K562 (cell line): ENCODE data around the gene HAPSTR1. TPM values are rescaled to one million over a fixed set of nuclear protein-coding genes. Genes with fewer than 3 reads are reported as not detected.

ENCODE experiments used
- ATF7 ChIP-seq: fragments of 450-650 bp; IDR thresholded peaks from 2 replicates; pipeline ENCODE4 v1.7.1; 2014; ENCODE audit warnings: mild to moderate bottlenecking, moderate library complexity
- CREB3L1 ChIP-seq: fragments of 450-650 bp; IDR thresholded peaks from 2 replicates; pipeline ENCODE4 v1.6.1; 2014; ENCODE audit warnings: low read depth, mild to moderate bottlenecking, moderate library complexity, borderline replicate concordance
- CSDE1 ChIP-seq, 2 experiments: fragments of 450-650 bp; IDR thresholded peaks; 2 replicates each; pipeline ENCODE4 v1.6.1; 2016; ENCODE audit warnings: mild to moderate bottlenecking in 1 of 2
- FOXK1 ChIP-seq: sonication (generic); formaldehyde crosslinking; IDR thresholded peaks from 2 replicates; pipeline ENCODE4 v1.8.0; 2022; ENCODE audit warnings: missing genetic modification reagents, mild to moderate bottlenecking, borderline replicate concordance
- IFI16 ChIP-seq: fragments of 250-450 bp; sonication (Bioruptor Pico); IDR thresholded peaks from 2 replicates; pipeline ENCODE4 v2.1.2; 2022; ENCODE audit warnings: mild to moderate bottlenecking, inconsistent platforms
- JUND ChIP-seq, 2 experiments: IDR thresholded peaks; 2 replicates in 1 of 2; 3 replicates in 1 of 2; pipeline ENCODE4 v1.6.1; 2011; ENCODE audit warnings: borderline replicate concordance in 2 of 2, low read depth in 2 of 2, low read length in 2 of 2, improper control_type of control experiment in 1 of 2, missing biosample characterization in 1 of 2, missing genetic modification characterization in 1 of 2, missing genetic modification reagents in 1 of 2
- NONO ChIP-seq, 2 experiments: fragments of 200-400 bp in 1 of 2; fragments of 450-650 bp in 1 of 2; formaldehyde crosslinking in 1 of 2; IDR thresholded peaks; 2 replicates each; pipeline ENCODE4 v1.6.1; 2017; ENCODE audit warnings: low read depth in 2 of 2, mild to moderate bottlenecking in 2 of 2, moderate library complexity in 2 of 2, low read length in 1 of 2
- NR2C2 ChIP-seq, 2 experiments: fragments of 200-800 bp in 1 of 2; sonication (Bioruptor generic) in 1 of 2; sonication (generic) in 1 of 2; formaldehyde crosslinking in 1 of 2; IDR thresholded peaks; 2 replicates each; pipeline versions ENCODE4 v1.6.1 to v1.8.0; 2016 to 2022; ENCODE audit warnings: mild to moderate bottlenecking in 1 of 2, missing compliant biosample characterization in 1 of 2, missing genetic modification characterization in 1 of 2, missing genetic modification reagents in 1 of 2
- POLR2AphosphoS5 ChIP-seq: IDR thresholded peaks from 2 replicates; pipeline ENCODE4 v1.6.1; 2011; ENCODE audit warnings: mild to moderate bottlenecking, low read depth, low read length, moderate library complexity; ENCODE audit not compliant: control insufficient read depth, insufficient read depth
- RBM25 ChIP-seq: fragments of 200-400 bp; formaldehyde crosslinking; IDR thresholded peaks from 2 replicates; pipeline ENCODE4 v1.6.1; 2018; ENCODE audit warnings: low read length, low read depth, moderate library complexity; ENCODE audit not compliant: severe bottlenecking
- SPI1 ChIP-seq: IDR thresholded peaks from 2 replicates; pipeline ENCODE4 v1.6.1; 2011; ENCODE audit warnings: low read depth, low read length, control low read depth, borderline replicate concordance
- TAF15 ChIP-seq: fragments of 200-400 bp; formaldehyde crosslinking; IDR thresholded peaks from 2 replicates; pipeline ENCODE4 v1.6.1; 2017; ENCODE audit warnings: mild to moderate bottlenecking, low read depth, low read length, moderate library complexity
- TFE3 ChIP-seq: fragments of 450-650 bp; formaldehyde crosslinking; IDR thresholded peaks from 2 replicates; pipeline ENCODE4 v1.4.0; 2020; ENCODE audit warnings: mild to moderate bottlenecking, mixed read lengths
- TOE1 ChIP-seq, 2 experiments: fragments of 450-650 bp in 1 of 2; sonication (generic) in 1 of 2; formaldehyde crosslinking in 1 of 2; IDR thresholded peaks; 2 replicates each; pipeline versions ENCODE4 v1.7.1 to v1.8.0; 2016 to 2022; ENCODE audit warnings: borderline replicate concordance in 2 of 2, mild to moderate bottlenecking in 2 of 2, antibody characterized with exemption in 1 of 2, inconsistent platforms in 1 of 2, low read depth in 1 of 2, missing genetic modification reagents in 1 of 2, moderate library complexity in 1 of 2
- XRCC5 ChIP-seq: fragments of 200-400 bp; formaldehyde crosslinking; IDR thresholded peaks from 2 replicates; pipeline ENCODE4 v1.6.1; 2017; ENCODE audit warnings: low read depth, mild to moderate bottlenecking, low read length
- YY1 ChIP-seq, 3 experiments: IDR thresholded peaks; 2 replicates each; pipeline ENCODE4 v1.6.1; 2011; ENCODE audit warnings: low read length in 2 of 3, mild to moderate bottlenecking in 2 of 3, moderate library complexity in 2 of 3, borderline replicate concordance in 1 of 3, control low read depth in 1 of 3, low read depth in 1 of 3; ENCODE audit not compliant: insufficient read depth in 3 of 3, insufficient replicate concordance in 2 of 3, control insufficient read depth in 1 of 3, insufficient read length in 1 of 3; ENCODE audit errors: extremely low read depth in 1 of 3
- ZFP30 ChIP-seq: fragments of 250-450 bp; sonication (Bioruptor Pico); IDR thresholded peaks from 2 replicates; pipeline ENCODE4 v1.8.0; 2022; ENCODE audit warnings: moderate library complexity, mild to moderate bottlenecking, inconsistent platforms, borderline replicate concordance
- ZNF280B ChIP-seq: fragments of 250-450 bp; sonication (Bioruptor Pico); IDR thresholded peaks from 2 replicates; pipeline ENCODE4 v1.5.1; 2021; ENCODE audit warnings: mild to moderate bottlenecking
- polyA plus RNA-seq, 8 experiments: library from polyadenylated mRNA; depleted of rRNA in 4 of 8; stranded (reverse) in 5 of 8; unstranded in 3 of 8; fragments of >200 nt; fragmentation: Nextera tagmentation in 2 of 8; fragmentation: Illumina TruSeq in 1 of 8; extraction: Ambion mirVana in 2 of 8; extraction: Trizol in 1 of 8; gene quantifications; 2 replicates each; pipeline versions ENCODE4 v1.2.1 to v1.2.3, GENCODE V29; 2011 to 2014; ENCODE audit warnings: inconsistent platforms in 1 of 8, missing spikeins in 1 of 8
- total RNA-seq, 7 experiments: library from RNA; depleted of rRNA in 6 of 7; stranded (reverse); fragments of >200 nt in 6 of 7; fragmentation: Illumina TruSeq in 2 of 7; extraction: Trizol in 2 of 7; gene quantifications; 2 replicates each; pipeline versions ENCODE4 v1.2.1 to v1.2.3, GENCODE V29; 2011 to 2021; ENCODE audit warnings: low replicate concordance in 1 of 7
- TF ChIP-seq, protein P1 (sequence below): fragments of 450-650 bp; formaldehyde crosslinking; IDR thresholded peaks from 2 replicates; pipeline ENCODE4 v1.4.0; 2020; ENCODE audit warnings: mild to moderate bottlenecking, moderate library complexity

HAPSTR1 gene
- total and polyA plus RNA-seq, 9 of the 15 experiments (the other 6 are each of a cell fraction or from before 2014, with no cell fraction given) = 10.8 to 67.9 (median 36.5) TPM

GRCh38 chr16:9139965-9140364, 48.5 kb downstream of the HAPSTR1 start (continued):
- TF ChIP-seq RBM25 (peak; percentile 63), IFI16 (CRISPR knock-in tag) (no peak), ZNF280B (CRISPR knock-in tag) (no peak), NONO (IDR thresholded peaks at IDR 0.05; ENCODE audit: low read depth in 2 of 2, low read length in 1 of 2) (no peak), XRCC5 (no peak), JUND (IDR thresholded peaks at IDR 0.05; ENCODE audit: borderline replicate concordance, low read depth, low read length) (no peak; the same call in 1 of the 2 replicates), JUND (tag; IDR thresholded peaks at IDR 0.05; ENCODE audit: borderline replicate concordance, low read depth, low read length) (no peak), CSDE1 (IDR thresholded peaks at IDR 0.05) (no peak), TFE3 (CRISPR knock-in tag) (no peak), NR2C2 (CRISPR knock-in tag; IDR thresholded peaks at IDR 0.05) (no peak), NR2C2 (tag; IDR thresholded peaks at IDR 0.05) (no peak), SPI1 (no peak), TOE1 (IDR thresholded peaks at IDR 0.05; ENCODE audit: borderline replicate concordance) (no peak), TOE1 (CRISPR knock-in tag; IDR thresholded peaks at IDR 0.05; ENCODE audit: borderline replicate concordance, low read depth) (no peak), CREB3L1 (no peak), FOXK1 (no peak), YY1 (IDR thresholded peaks at IDR 0.05; ENCODE audit: borderline replicate concordance in 1 of 3, control insufficient read depth in 1 of 3, extremely low read depth in 1 of 3, insufficient read depth in 3 of 3, insufficient read length in 1 of 3, insufficient replicate concordance in 2 of 3, low read depth in 1 of 3, low read length in 2 of 3) (peak; percentile 46 to 90 (median 70)), ZFP30 (CRISPR knock-in tag) (no peak), TAF15 (no peak), ATF7 (0 out of 2 replicates have a peak, but pooled peaks have one; percentile 20), POLR2AphosphoS5 (no peak)
- TF ChIP-seq, protein P1, sequence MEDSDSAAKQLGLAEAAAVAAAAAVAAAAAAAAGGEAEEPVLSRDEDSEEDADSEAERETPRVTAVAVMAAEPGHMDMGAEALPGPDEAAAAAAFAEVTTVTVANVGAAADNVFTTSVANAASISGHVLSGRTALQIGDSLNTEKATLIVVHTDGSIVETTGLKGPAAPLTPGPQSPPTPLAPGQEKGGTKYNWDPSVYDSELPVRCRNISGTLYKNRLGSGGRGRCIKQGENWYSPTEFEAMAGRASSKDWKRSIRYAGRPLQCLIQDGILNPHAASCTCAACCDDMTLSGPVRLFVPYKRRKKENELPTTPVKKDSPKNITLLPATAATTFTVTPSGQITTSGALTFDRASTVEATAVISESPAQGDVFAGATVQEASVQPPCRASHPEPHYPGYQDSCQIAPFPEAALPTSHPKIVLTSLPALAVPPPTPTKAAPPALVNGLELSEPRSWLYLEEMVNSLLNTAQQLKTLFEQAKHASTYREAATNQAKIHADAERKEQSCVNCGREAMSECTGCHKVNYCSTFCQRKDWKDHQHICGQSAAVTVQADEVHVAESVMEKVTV = no peak
